HG02623 (cell line): ENCODE measurements around the gene ZNHIT2.
A peak's percentile ranks its signal among the peaks of the same experiment; 100 is the strongest.
"Not testable (repeated sequence)": the region's sequence is repeated elsewhere in the genome, so short reads cannot be mapped to it uniquely, and the experiment has no call there.

Source experiments
- ATAC-seq: cut with Tn5 transposase; IDR thresholded peaks from one replicate; pipeline ENCODE4 v1.9.1; 2021; ENCODE audit warnings: moderate library complexity; ENCODE audit not compliant: unreplicated experiment

The ZNHIT2 gene

DNA sequence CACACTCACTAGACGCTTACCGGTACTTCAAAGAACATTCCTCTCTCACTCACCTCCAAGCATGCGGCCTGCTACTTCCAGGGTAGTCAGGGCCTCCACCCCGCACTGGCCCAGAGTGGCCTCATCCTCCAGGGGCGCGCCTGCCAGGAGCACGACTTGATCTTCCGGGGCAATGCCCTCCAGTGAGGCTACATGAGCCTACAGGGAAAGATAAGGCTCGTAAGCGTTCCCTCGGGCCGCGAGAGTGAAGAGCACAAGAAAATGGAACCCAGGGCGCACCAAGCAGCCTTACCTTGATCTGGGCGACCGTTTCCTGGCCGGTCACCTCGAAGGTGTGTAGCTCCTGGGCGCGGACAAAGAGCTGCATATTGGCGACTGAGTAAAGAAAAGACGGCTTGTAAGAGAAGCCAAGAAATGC, 4.0 kb upstream of the ZNHIT2 start:
- no peak for ATAC-seq

DNA sequence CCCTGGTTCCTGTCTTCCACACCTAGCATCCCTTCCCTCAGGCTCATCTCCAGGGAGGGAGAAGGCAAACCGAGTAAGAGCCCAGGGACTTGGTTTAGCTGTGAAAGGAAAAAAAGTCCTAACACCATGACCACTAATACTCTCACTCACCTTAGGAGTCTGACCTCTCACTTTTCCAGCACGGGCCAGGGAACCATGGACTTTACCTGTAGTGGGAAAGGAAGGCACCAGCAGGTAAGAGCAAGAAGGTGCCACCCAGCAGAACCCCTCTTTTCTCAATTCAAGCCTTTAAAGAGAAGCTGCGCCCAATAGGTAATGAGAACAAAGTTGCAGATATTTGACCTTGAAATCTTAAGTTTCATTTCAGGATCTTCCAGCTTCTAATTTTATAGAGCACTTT, 3.3 kb upstream of the ZNHIT2 start:
- no peak for ATAC-seq

DNA sequence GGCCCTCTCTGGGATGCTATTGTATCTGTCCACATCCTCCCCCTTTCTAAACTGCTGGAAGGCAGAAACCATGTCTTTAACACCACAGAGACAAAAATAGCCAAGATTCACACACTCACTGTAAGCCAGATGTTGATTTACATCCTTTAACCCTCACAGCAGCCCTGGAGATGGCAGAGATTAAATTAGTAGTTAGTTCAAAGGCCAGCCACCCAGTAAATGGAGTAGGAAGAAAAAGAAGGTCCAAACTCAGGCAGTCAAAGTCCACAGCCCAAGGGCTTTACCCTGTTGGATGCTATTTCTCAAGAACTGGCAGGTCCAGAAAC, 2.1 kb upstream of the ZNHIT2 start:
- ATAC-seq = no peak

DNA sequence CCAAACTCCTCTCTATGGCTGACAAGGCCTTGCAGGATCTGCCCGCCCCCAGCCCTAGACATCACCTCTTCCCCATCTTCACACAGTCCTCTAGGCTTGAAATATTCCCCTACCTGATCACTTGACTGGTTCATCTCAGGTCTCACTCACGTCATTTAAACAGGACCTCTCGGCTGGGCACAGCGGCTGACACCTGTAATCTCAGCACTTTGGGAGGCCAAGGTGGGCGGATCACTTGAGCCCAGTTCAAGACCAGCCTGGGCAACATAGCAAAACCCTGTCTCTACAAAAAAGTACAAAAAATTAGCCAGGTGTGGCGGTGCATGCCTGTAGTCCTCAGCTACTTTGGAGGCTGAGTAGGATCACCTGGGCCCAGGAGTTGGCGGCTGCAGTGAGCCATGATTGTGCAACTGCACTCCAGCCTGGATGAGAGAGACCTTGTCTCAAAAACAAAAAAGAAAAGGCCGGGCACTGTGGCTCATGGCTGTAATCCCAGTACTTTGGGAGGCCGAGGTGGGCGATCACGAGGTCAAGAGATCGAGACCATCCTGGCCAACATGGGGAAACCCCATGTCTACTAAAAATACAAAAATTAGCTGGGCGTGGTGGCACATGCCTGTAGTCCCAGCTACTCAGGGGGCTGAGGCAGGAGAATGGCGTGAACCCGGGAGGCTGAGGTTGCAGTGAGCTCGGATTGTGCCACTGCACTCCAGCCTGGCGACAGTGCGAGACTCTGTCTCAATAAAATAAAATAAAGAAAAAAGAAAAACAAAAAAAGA, 1.6 kb upstream of the ZNHIT2 start:
- not testable (repeated sequence) for ATAC-seq

DNA sequence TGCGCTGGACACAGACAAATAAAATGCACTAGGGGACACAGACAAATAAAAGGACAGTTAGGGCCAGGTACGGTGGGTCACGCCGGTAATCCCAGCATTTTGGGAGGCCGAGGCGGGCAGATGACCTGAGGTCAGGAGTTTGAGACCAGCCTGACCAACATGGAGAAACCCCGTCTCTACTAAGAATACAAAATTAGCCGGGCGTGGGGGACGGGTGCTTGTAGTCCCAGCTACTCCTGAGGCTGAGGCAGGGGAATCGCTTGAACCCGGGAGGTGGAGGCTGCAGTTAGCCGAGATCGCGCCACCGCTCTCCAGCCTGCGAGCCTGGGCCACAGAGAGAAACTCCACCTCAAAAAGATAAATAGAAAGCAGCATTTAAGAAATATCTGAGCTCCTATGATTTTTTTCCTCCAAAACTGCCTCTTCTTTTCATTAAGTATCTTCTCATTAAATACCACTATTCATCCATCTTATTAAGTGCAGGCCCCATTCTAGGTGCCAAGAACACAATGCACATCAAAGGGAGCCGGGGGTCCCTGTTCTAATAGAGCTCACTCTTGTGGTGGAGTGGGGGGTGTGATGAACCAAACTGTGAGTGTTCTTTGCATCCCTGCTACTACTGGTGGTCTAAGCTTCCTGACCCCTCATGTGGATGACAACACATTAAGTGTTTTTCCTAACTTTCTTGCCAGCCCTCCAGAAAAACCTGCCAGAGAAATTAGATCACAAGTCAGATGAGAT, 766 bp upstream of the ZNHIT2 start:
- no peak for ATAC-seq

DNA sequence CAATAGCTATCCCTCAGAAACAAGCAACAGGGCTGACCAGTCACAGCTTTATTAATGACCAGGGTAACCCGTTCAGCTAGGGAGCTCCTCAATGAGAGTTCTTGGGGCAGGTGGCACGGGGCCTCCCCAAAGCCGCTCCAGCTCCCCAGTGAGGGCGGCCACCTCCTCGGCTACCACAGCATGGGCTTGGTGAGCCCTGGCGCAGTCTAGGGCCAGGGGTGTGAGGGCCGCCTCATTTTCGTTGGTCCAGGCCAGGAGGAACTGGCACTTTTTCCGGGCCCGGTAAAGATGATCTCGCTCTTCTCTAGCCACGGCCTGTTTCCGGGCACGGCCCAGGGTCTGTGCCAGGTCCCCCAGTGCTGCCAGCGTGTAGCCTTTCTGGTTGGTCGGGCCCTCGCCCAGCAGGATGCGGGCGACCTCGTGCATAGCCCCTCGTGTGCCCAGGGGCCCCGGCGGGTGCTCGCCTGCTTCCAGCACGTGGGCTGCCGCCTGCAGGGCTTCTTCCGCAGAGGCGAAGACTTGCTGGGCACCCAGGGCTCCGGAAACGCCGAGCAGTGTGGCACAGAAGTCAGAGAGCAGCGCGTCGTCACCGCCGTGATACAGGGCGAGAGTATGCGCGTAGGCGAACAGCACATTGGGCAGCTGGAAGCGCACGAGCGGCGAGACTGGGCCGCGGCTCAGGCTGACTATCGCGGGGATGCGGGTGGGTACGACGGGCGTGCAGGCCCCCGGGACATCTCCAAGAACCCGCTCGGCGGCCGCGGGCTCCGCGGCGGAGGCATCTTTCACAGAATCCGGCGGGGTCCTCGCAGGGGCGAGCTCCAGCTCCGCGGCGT, 913 bp downstream of the ZNHIT2 start:
- ATAC-seq = no peak

DNA sequence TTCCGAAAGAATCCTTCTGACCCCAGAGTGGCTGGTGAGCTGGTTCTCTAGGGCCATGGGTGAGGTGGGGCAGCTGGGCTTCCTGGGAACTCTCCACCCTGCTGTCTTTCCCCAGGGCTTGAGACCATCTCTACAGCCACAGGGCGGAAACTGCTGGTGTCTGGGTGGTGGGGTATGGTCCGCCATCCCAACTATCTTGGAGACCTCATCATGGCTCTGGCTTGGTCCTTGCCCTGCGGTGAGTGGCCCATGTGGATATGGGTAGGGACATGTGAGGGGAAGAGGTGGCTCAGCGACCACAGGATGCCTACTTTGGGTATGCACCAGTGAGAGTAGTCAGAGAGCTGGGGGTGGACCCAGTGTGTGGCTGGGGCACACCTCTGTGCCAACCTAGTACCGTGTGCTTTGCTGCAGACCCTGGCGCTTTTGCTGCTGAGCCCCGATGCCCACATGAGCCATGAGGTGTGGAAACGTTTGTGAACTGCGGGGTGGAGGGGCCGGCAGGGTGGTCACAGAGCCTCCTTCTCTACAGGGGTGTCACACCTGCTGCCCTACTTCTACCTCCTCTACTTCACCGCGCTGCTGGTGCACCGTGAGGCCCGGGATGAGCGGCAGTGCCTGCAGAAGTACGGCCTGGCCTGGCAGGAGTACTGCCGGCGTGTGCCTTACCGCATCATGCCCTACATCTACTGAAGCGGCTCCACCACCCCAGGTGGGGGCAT, 2.0 kb downstream of the ZNHIT2 start:
- no peak for ATAC-seq

DNA sequence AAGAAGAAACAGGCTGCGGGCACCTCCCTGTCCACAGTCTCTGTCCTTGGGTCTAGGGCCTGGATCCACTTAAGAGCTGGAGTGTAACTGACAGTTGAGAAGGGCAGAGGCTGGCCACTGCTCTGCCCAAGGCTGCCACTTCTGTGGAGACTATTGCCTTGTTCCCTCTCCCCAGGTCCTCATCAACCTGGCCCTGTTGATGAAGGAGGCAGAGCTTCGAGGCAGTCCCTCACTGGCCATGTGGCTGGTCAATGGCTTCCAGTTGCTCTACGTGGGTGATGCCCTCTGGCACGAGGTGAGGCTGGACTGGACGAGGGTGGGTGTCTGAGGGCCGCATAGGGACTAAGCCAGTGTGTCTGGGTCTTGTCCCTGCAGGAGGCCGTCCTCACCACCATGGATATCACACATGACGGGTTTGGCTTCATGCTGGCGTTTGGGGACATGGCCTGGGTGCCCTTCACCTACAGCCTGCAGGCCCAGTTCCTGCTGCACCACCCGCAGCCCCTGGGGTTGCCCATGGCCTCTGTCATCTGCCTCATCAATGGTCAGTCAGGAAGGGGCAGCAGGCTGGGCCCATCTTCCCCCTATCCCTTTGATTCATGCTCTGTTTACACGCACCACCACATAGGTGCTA, 2.8 kb downstream of the ZNHIT2 start:
- ATAC-seq = no peak

DNA sequence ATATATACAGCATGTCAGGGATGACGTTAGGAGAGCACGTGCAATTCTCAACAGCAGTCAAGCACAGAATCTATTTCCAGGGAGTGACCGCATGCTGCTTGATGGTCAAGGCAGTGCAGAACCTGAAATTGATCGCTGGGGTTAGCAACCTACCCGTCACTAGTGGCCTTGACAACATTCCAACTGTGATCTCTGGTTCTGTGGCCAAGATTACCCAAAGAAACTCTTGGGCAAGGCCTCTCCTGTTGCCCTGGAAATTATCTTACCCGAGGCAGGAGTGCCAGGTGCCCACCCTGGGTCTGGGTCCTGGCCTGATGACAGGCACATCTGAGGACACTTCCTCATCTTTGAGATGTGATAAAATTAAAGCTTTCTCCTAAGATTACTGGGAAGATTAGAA, 3.7 kb downstream of the ZNHIT2 start:
- no peak for ATAC-seq

DNA sequence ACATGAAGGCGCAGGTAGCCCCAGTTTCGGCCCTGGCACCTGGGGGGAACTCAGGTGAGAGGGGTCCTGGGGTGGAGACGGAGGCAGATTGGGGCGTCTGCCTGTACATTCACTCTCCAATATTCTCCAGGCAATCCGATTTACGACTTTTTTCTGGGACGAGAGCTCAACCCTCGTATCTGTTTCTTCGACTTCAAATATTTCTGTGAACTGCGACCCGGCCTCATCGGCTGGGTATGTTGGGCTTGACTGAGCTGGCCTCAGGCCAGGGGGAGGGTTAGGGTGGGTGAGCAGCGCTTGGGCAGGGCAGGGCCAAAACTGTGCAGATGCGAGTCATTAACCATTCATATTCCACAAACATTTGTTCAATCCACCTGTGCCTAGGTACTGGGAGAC, 4.1 kb downstream of the ZNHIT2 start:
- ATAC-seq = no peak

DNA sequence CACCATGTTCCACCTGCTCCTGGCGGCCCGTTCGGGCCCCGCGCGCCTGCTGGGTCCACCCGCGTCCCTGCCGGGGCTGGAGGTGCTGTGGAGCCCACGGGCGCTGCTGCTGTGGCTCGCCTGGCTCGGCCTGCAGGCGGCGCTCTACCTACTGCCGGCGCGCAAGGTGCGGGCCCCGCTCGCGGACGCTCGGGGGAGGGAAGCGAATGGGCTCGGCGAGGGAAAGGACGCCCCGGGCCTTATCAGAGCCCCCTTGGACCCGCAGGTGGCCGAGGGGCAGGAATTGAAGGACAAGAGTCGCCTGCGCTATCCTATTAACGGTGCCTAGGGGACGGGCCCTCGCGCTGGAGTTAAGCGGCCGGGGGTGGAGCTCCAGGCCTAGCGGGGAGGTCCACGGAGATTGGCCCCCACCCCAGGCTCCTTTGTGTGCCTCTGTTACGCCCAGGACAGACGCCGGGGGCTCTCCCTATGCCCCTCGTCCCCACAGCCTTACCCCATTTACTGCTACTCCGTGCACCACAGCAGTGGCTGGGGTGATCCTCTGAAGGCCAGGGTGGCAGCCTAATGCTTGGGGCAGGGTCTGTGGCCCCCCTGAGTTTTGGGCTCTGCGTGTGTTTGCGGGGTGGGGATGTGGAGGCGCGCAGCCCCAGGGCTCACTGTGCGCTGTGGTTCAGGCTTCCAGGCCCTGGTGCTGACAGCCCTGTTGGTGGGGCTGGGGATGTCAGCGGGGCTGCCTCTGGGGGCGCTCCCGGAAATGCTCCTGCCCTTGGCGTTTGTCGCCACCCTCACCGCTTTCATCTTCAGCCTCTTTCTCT, 4.7 kb downstream of the ZNHIT2 start:
- ATAC-seq = peak; percentile 29

DNA sequence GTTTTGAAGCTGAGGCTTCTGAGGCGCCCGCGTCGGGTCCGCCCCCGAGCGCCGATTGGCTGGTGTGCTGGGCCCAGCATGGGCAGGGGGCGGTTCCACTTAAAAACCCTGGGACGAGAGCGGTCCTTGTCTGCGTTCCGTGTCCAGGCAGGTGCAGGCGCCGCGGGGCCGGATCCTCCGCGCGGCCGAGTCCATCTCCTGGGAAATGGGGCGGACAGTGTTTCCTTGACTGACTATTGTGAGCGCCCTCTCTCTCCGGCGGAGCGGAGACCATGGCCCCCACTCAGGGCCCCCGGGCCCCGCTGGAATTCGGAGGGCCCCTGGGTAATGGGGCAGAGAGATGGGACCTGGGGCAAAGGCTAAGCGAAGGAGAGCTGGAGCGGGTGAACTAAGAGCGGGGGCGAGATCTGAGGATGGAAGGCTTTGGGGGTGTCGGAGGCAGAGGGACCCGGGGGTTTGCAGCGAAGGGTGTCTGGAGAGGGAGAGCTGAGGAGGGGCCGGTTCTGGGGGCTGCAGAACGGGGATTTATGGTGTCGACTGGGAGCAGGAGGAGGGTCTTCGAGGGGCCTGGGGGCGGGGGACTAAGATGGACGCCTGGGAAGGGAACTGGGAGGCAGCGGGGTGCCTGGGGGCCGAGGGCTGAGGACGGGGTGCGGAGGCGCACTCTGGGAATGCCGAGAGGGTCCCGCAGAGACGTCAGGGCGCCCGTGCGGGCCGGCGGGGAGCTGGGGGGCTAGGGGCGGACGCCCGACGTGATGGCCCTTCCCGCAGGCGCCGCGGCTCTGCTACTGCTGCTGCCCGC, 5.6 kb downstream of the ZNHIT2 start, which contains the start of gene TM7SF2:
Gene TM7SF2, plus strand, starts transcription at position 129 of the 802 bp plus-strand sequence. Its CDS starts 144 bp downstream, at position 273.
- ATAC-seq = peak; percentile 70

DNA sequence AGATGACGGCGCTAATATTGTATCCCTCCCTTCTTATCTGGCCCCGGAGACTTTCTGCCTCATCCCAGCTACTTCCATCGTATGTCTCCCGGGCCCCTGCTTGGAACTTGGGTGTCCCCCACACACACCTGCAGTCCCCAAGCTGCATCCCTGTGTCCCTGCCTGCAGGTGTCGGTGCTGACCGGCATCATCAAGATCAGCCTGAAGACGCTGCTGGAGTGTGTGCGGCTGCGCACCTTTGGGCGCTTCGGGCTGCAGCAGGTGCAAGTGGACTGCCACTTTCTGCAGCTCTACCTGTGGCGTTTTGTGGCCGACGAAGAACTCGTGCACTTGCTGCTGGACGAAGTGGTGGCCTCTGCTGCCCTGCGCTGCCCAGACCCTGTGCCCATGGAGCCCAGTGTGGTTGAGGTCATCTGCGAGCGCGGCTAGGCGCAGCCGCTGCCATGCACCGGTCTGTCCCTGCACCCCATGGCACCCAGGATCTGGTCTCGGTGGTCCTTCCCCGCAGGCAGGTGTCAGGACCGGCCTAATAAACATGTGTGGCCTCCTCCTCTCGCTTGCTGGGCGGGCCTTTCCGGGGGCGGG, 6.2 kb downstream of the ZNHIT2 start:
- no peak for ATAC-seq

DNA sequence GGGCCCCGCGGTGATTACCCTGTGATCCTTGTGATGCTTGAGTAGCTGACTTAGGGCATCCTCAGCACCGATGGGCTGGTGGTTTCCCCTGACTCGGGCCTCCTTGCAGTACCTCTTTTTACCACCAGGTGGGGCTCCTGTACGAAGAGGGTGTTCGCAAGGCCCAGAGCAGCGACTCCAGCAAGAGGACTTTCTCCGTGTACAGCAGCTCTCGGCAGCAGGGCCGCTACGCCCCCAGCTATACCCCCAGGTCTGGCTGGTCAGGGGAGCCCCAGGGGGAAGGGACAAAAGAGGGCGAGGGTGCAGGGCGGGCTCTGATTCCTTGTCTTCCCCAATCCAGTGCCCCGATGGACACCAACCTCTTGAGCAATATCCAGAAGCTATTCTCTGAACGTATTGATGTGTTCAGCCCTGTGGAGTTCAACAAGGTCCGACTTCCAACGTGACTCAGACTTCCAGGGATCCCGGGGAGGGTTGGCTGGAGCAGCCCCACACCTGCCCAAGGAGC, 7.1 kb downstream of the ZNHIT2 start:
- no peak for ATAC-seq

DNA sequence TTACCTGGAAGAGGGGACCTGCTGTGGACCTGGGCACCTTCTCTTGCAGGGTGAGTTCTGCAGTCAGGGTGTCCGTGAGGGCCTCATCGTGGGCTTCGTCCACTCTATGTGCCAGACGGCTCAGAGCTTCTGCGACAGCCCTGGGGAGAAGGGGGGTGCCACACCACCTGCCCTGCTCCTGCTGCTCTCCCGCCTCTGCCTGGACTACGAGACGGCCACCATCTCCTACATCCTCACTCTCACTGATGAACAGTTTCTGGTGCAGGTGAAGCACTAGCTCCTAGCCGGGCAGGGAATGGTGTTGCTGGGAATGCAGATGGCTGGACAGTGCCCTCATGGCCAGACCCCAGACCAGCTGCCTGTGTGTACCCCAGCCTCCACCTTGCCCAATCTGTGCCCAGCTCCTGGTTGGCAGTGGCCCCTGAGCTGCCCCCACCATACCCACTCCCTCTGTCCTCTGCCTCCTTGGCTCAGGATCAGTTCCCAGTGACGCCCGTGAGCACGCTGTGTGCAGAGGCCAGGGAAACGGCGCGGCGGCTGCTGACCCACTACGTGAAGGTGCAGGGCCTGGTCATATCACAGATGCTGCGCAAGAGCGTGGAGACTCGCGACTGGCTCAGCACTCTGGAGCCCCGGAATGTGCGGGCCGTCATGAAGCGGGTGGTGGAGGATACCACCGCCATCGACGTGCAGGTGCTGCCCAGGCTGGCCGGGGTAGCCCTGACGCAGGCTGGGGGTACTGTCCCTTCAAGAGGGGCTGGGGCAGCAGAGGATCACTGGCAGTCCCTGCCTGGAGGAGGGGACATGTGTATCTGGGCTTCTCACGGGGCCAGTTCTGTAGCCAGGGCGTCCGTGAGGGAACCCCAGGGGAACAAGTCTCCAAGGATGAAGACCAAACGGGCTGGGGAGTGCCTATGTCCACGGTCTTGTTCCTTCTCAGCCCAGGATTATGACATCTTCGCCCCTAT, 8.0 kb downstream of the ZNHIT2 start:
- ATAC-seq = no peak

DNA sequence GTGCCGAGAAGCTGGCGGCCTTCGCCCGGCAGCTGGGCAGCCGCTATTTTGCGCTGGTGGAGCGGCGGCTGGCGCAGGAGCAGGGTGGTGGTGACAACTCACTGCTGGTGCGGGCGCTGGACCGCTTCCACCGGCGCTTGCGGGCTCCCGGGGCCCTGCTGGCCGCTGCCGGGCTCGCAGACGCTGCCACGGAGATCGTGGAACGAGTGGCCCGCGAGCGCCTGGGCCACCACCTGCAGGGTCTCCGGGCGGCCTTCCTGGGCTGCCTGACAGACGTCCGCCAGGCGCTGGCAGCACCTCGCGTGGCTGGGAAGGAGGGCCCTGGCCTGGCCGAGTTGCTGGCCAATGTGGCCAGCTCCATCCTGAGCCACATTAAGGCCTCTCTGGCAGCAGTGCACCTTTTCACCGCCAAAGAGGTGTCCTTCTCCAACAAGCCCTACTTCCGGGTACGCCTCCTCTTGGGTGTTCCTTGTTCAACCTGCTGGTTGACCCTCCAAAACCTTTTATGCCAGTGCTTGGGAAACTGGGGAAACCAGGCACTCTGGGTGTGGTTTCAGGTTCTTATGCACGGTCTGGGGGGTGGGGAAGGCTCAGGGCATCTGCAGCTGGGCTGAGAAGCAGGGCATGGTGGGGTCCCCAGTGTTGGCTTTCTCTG, 8.9 kb downstream of the ZNHIT2 start:
- no peak for ATAC-seq
